Central memory CD8-positive, alpha-beta T cell (primary cell): Measurements from ENCODE around the gene PCDHA5.
"Not testable (repeated sequence)": the region's sequence is repeated elsewhere in the genome, so short reads cannot be mapped to it uniquely, and the experiment has no call there.

Experiments
- ATAC-seq: fragments of 150-1000 bp; cut with Tn5 transposase; replicated peaks from 2 replicates; pipeline ENCODE4 v1.10.0; 2022; ENCODE audit warnings: mild to moderate bottlenecking, moderate FRiP score, moderate number of reproducible peaks; ENCODE audit not compliant: poor library complexity, severe bottlenecking; ENCODE audit errors: extremely low read depth
- DNase-seq, 2 donors: peaks; one replicate each; pipeline ENCODE4 v3.0.0; 2021; ENCODE audit warnings: low spot score in 2 of 2
- H3K27ac Mint-ChIP-seq: one replicate; pipeline ENCODE4 v1.8.0; 2022; ENCODE audit warnings: low read depth, mild to moderate bottlenecking, moderate library complexity, mixed read lengths
- H3K27me3 Mint-ChIP-seq: one replicate; pipeline ENCODE4 v1.8.0; 2022; ENCODE audit warnings: mixed read lengths
- H3K36me3 Mint-ChIP-seq: one replicate; pipeline ENCODE4 v1.8.0; 2022; ENCODE audit warnings: mild to moderate bottlenecking, moderate library complexity, mixed read lengths; ENCODE audit not compliant: insufficient read depth
- H3K4me1 Mint-ChIP-seq: one replicate; pipeline ENCODE4 v1.8.0; 2022; ENCODE audit warnings: mixed read lengths
- H3K4me3 Mint-ChIP-seq: one replicate; pipeline ENCODE4 v1.8.0; 2022; ENCODE audit warnings: mild to moderate bottlenecking, moderate library complexity, mixed read lengths
- H3K9me3 Mint-ChIP-seq: one replicate; pipeline ENCODE4 v1.8.0; 2022; ENCODE audit warnings: mixed read lengths

The PCDHA5 gene

DNA sequence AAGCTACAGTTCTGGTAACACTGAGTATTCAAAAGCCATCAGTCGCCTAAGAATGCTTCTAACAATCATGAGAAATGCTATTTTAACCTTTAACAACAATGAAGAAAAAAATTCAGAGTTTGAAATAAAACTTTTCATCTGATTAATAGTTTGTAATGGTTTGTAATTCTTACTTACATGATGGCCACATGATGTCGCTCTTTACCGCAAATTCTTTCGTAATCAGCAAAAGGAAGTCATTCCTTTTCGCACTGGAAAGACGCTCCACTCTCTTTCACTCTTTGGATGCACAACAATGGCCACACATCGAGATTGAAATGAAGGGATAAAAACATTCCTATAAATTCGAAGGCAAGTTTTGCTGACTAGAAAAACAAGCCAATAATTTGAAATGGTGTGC lies 12.6 kb downstream of the PCDHA5 start, which contains the start of gene PCDHA7:
Gene PCDHA7, plus strand, starts transcription at position 277 of the 400 bp plus-strand sequence. Its CDS starts 115 bp downstream, at position 392.
- Mint-ChIP-seq H3K4me3 (no peak within 1 kb of the TSS), H3K4me1 (no peaks in the 10 kb centered on the region), H3K27me3 (peaks cover 25% of the 10 kb centered on the region), H3K36me3 (peaks cover 3% of the 10 kb centered on the region), H3K9me3 (no peaks in the 10 kb centered on the region), H3K27ac (no peak within 1 kb of the TSS)
- ATAC-seq: no peak
- DNase-seq: no peak

DNA sequence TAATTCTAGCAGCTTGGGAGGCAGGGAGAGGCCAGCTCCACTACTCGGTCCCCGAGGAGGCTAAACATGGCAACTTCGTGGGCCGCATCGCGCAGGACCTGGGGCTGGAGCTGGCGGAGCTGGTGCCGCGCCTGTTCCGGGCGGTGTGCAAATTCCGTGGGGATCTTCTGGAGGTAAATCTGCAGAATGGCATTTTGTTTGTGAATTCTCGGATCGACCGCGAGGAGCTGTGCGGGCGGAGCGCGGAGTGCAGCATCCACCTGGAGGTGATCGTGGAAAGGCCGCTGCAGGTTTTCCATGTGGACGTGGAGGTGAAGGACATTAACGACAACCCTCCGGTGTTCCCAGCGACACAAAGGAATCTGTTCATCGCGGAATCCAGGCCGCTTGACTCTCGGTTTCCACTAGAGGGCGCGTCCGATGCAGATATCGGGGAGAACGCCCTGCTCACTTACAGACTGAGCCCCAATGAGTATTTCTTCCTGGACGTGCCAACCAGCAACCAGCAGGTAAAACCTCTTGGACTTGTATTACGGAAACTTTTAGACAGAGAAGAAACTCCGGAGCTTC lies 13.1 kb downstream of the PCDHA5 start:
- not testable (repeated sequence) for H3K36me3 Mint-ChIP-seq, DNase-seq, H3K27ac Mint-ChIP-seq, H3K4me1 Mint-ChIP-seq, H3K9me3 Mint-ChIP-seq, ATAC-seq, H3K4me3 Mint-ChIP-seq
- peaks cover 29% of the 10 kb centered on the region for H3K27me3 Mint-ChIP-seq

- H3K36me3 Mint-ChIP-seq: peaks cover 3% of the 10 kb centered on the region
- no peak overlapping the region for H3K27ac Mint-ChIP-seq
- DNase-seq (no peak), ATAC-seq (no peak)
- no peaks in the 10 kb centered on the region for H3K4me1 Mint-ChIP-seq
- H3K9me3 Mint-ChIP-seq: no peaks in the 10 kb centered on the region
- peaks cover 37% of the 10 kb centered on the region for H3K27me3 Mint-ChIP-seq
- H3K4me3 Mint-ChIP-seq: no peak overlapping the region
These were observed 14.5 kb downstream of the PCDHA5 start for GRCh38 chr5:140835622-140836510.

DNA sequence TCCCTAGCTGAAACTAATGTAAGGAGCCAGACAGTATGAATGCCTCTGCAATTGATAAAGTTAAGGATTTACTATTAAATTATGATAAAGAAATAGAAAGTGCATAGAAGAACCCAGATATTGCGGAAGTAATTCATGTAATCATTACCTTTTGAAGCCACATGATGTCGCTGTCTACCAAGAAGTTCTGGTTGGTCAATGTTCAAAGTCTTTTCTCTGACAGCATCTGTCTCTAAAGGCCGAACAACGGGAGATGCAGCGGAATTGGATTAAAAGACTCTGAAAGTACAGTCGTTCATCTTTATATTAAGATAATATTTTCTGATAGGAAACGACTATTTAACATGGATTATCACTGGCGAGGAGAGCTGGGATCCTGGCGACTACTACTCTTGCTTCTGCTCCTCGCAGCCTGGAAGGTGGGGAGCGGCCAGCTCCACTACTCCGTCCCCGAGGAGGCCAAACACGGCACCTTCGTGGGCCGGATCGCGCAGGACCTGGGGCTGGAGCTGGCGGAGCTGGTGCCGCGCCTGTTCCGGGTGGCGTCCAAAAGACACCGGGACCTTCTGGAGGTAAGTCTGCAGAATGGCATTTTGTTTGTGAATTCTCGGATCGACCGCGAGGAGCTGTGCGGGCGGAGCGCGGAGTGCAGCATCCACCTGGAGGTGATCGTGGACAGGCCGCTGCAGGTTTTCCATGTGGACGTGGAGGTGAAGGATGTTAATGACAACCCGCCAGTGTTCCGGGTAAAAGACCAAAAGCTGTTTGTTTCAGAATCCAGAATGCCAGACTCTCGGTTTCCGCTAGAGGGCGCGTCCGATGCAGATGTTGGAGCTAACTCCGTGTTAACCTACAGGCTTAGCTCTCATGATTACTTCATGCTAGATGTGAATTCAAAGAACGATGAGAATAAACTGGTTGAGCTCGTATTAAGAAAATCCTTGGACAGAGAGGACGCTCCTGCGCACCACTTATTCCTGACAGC lies 19.9 kb downstream of the PCDHA5 start, which contains the start of gene PCDHA8:
Gene PCDHA8, plus strand, starts transcription at position 210 of the 985 bp plus-strand sequence. Its CDS starts 135 bp downstream, at position 345.
- Mint-ChIP-seq H3K4me1 (no peaks in the 10 kb centered on the region), H3K9me3 (no peaks in the 10 kb centered on the region), H3K27ac (no peak within 1 kb of the TSS), H3K36me3 (no peaks in the 10 kb centered on the region), H3K4me3 (no peak within 1 kb of the TSS), H3K27me3 (peaks cover 24% of the 10 kb centered on the region)
- DNase-seq: no peak
- ATAC-seq: no peak

DNA sequence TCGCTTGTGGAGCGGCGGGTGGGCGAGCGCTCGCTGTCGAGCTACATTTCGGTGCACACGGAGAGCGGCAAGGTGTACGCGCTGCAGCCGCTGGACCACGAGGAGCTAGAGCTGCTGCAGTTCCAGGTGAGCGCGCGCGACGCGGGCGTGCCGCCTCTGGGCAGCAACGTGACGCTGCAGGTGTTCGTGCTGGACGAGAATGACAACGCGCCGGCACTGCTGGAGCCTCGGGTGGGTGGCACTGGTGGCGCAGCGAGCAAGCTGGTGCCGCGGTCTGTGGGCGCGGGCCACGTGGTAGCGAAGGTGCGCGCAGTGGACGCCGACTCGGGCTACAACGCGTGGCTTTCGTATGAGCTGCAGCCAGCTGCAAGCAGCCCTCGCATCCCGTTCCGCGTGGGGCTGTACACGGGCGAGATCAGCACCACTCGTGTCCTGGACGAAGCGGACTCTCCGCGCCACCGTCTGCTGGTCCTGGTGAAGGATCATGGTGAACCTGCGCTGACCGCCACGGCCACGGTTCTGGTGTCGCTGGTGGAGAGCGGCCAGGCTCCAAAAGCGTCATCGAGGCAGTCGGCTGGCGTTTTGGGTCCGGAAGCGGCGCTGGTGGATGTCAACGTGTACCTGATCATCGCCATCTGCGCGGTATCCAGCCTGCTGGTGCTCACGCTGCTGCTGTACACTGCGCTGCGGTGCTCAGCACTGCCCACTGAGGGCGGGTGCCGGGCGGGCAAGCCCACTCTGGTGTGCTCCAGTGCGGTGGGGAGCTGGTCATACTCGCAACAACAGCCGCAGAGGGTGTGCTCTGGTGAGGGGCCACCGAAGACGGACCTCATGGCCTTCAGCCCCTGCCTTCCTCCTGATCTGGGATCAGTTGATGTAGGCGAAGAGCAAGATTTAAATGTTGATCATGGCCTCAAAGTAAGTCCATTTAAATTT lies 21.7 kb downstream of the PCDHA5 start:
- Mint-ChIP-seq H3K27me3 (peaks cover 38% of the 10 kb centered on the region), H3K36me3 (no peaks in the 10 kb centered on the region), H3K4me1 (no peaks in the 10 kb centered on the region), H3K9me3 (peaks cover 6% of the 10 kb centered on the region), H3K27ac (no peak overlapping the region), H3K4me3 (no peak overlapping the region)
- ATAC-seq (no peak), DNase-seq (no peak)

- H3K27ac Mint-ChIP-seq, H3K9me3 Mint-ChIP-seq, H3K4me3 Mint-ChIP-seq, DNase-seq, ATAC-seq, H3K4me1 Mint-ChIP-seq, H3K36me3 Mint-ChIP-seq: not testable (repeated sequence)
- peaks cover 33% of the 10 kb centered on the region for H3K27me3 Mint-ChIP-seq
These were observed 27.0 kb downstream of the PCDHA5 start, which contains the start of gene PCDHA9 for GRCh38 chr5:140848139-140849102. PCDHA9 (plus strand) TSS chr5:140848382; CDS start chr5:140848496, 114 bp downstream.

DNA sequence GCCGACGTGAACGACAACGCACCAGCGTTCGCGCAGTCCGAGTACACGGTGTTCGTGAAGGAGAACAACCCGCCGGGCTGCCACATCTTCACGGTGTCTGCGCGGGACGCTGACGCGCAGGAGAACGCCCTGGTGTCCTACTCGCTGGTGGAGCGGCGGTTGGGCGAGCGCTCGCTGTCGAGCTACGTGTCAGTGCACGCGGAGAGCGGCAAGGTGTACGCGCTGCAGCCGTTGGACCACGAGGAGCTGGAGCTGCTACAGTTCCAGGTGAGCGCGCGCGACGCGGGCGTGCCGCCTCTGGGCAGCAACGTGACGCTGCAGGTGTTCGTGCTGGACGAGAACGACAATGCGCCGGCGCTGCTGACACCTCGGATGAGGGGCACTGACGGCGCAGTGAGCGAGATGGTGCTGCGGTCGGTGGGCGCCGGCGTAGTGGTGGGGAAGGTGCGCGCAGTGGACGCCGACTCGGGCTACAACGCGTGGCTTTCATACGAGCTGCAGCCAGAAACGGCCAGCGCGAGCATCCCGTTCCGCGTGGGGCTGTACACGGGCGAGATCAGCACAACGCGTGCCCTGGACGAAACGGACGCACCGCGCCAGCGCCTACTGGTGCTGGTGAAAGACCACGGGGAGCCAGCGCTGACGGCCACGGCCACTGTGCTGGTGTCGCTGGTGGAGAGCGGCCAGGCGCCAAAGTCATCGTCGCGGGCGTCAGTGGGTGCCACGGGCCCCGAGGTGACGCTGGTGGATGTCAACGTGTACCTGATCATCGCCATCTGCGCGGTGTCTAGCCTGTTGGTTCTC lies 28.6 kb downstream of the PCDHA5 start:
- H3K4me3 Mint-ChIP-seq, ATAC-seq, H3K36me3 Mint-ChIP-seq, DNase-seq, H3K9me3 Mint-ChIP-seq, H3K4me1 Mint-ChIP-seq, H3K27ac Mint-ChIP-seq: not testable (repeated sequence)
- H3K27me3 Mint-ChIP-seq: peaks cover 38% of the 10 kb centered on the region

GRCh38 chr5:140855772-140856674 lies 34.6 kb downstream of the PCDHA5 start, which contains the start of gene PCDHA10:
PCDHA10 (plus strand) TSS chr5:140855897; CDS start chr5:140856049, 152 bp downstream.
- Mint-ChIP-seq H3K9me3 (peaks cover 13% of the 10 kb centered on the region), H3K27me3 (peaks cover 13% of the 10 kb centered on the region), H3K4me1 (no peaks in the 10 kb centered on the region), H3K36me3 (no peaks in the 10 kb centered on the region), H3K4me3 (no peak within 1 kb of the TSS), H3K27ac (no peak within 1 kb of the TSS)
- no peak for ATAC-seq
- DNase-seq: no peak

DNA sequence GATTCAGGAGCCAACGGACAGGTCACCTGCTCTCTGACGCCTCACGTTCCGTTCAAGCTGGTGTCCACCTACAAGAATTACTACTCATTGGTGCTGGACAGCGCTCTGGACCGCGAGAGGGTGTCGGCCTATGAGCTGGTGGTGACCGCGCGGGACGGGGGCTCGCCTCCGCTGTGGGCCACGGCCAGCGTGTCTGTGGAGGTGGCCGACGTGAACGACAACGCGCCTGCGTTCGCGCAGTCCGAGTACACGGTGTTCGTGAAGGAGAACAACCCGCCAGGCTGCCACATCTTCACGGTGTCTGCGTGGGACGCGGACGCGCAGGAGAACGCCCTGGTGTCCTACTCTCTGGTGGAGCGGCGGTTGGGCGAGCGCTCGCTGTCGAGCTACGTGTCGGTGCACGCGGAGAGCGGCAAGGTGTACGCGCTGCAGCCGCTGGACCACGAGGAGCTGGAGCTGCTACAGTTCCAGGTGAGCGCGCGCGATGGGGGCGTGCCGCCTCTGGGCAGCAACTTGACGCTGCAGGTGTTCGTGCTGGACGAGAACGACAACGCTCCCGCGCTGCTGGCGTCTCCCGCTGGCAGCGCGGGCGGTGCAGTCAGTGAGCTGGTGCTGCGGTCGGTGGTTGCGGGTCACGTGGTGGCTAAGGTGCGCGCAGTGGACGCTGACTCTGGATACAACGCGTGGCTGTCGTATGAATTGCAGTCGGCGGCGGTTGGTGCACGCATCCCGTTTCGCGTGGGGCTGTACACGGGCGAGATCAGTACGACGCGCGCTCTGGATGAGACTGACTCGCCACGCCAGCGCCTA lies 36.0 kb downstream of the PCDHA5 start:
- H3K27ac Mint-ChIP-seq: no peak overlapping the region
- H3K9me3 Mint-ChIP-seq: peaks cover 13% of the 10 kb centered on the region
- H3K4me1 Mint-ChIP-seq: no peaks in the 10 kb centered on the region
- peaks cover 13% of the 10 kb centered on the region for H3K27me3 Mint-ChIP-seq
- ATAC-seq (no peak), DNase-seq (no peak)
- no peak overlapping the region for H3K4me3 Mint-ChIP-seq
- H3K36me3 Mint-ChIP-seq: no peaks in the 10 kb centered on the region
